ENCODE measurements around the gene KLF17.

- TF ChIP-seq CTCF (IDR thresholded peaks at IDR 0.05; ENCODE audit: poor library complexity): no peak
- no peak for TF ChIP-seq EZH2 (IDR thresholded peaks at IDR 0.05; ENCODE audit: borderline replicate concordance)
- TF ChIP-seq EZH2phosphoT487 (IDR thresholded peaks at IDR 0.05; ENCODE audit: low read depth, severe bottlenecking, unreplicated experiment): no peak
These were observed 41.2 kb upstream of the KLF17 start for GRCh38 chr1:44077421-44077820.

Data from hepatocyte (in vitro differentiated cells).